ENCODE results near the gene GLYR1.
A peak's percentile ranks its signal among the peaks of the same experiment; 100 is the strongest.
"Not testable (repeated sequence)": the region's sequence is repeated elsewhere in the genome, so short reads cannot be mapped to it uniquely, and the experiment has no call there.

Gene GLYR1

GRCh38 chr16:4788910-4789309 is 58.2 kb downstream of the GLYR1 start:
- DNase-seq (ENCODE audit: low read depth in 2 of 2), result no peak

- no peak for DNase-seq (ENCODE audit: low read depth in 2 of 2)
Observed at GRCh38 chr16:4788489-4788889, 58.6 kb downstream of the GLYR1 start.

GRCh38 chr16:4787627-4788482 is 59.2 kb downstream of the GLYR1 start, which contains the start of gene SEPTIN12:
TSS of gene SEPTIN12 (minus strand) at chr16:4788345. CDS start at chr16:4787645, 700 bp downstream.
- DNase-seq (ENCODE audit: low read depth in 2 of 2), result no peak

- DNase-seq (ENCODE audit: low read depth in 2 of 2), result no peak
Observed at GRCh38 chr16:4787068-4787467, 60.0 kb downstream of the GLYR1 start.

GRCh38 chr16:4785758-4786433 is 61.2 kb downstream of the GLYR1 start:
- no peak for DNase-seq (ENCODE audit: low read depth in 2 of 2)

- not testable (repeated sequence) for DNase-seq (ENCODE audit: low read depth in 2 of 2)
Observed at GRCh38 chr16:4784444-4784987, 62.6 kb downstream of the GLYR1 start.

GRCh38 chr16:4783951-4784336 is 63.1 kb downstream of the GLYR1 start:
- no peak for DNase-seq (ENCODE audit: low read depth in 2 of 2)

- DNase-seq (ENCODE audit: low read depth in 2 of 2), result no peak
Observed at GRCh38 chr16:4783251-4783950, 63.7 kb downstream of the GLYR1 start.

GRCh38 chr16:4780235-4780634 is 66.9 kb downstream of the GLYR1 start:
- no peak for DNase-seq (ENCODE audit: low read depth in 2 of 2)

- DNase-seq (ENCODE audit: low read depth in 2 of 2), result no peak
Observed at GRCh38 chr16:4778050-4778392, 69.1 kb downstream of the GLYR1 start.

GRCh38 chr16:4777339-4778049 is 69.6 kb downstream of the GLYR1 start:
- DNase-seq (ENCODE audit: low read depth in 2 of 2), result no peak

- DNase-seq (ENCODE audit: low read depth in 2 of 2), result no peak
Observed at GRCh38 chr16:4776141-4776705, 70.9 kb downstream of the GLYR1 start.

- no peak for DNase-seq (ENCODE audit: low read depth in 2 of 2)
Observed at GRCh38 chr16:4775005-4775404, 72.1 kb downstream of the GLYR1 start.

GRCh38 chr16:4772351-4772750 is 74.7 kb downstream of the GLYR1 start:
- no peak for DNase-seq (ENCODE audit: low read depth in 2 of 2)

- DNase-seq (ENCODE audit: low read depth in 2 of 2), result no peak
Observed at GRCh38 chr16:4771646-4772045, 75.4 kb downstream of the GLYR1 start.

GRCh38 chr16:4769306-4769638 is 77.8 kb downstream of the GLYR1 start:
- DNase-seq (ENCODE audit: low read depth in 2 of 2), result no peak

- DNase-seq (ENCODE audit: low read depth in 2 of 2), result peak; percentile 58 to 71
Observed at GRCh38 chr16:4768549-4769305, 78.4 kb downstream of the GLYR1 start.

GRCh38 chr16:4767872-4768548 is 79.1 kb downstream of the GLYR1 start:
- no peak for DNase-seq (ENCODE audit: low read depth in 2 of 2)

GRCh38 chr16:4766875-4767628 is 80.0 kb downstream of the GLYR1 start, which contains the start of gene ZNF500:
TSS of gene ZNF500 (minus strand) at chr16:4767162. CDS start at chr16:4765978, 1,184 bp downstream.
- DNase-seq (ENCODE audit: low read depth in 2 of 2), result peak; percentile 93 to 97

Measured in activated CD8-positive, alpha-beta memory T cell treated with anti-CD3 and anti-CD28 coated beads for 4 hours (primary cell).